GM12873 (cell line): ENCODE measurements around the gene YPEL2.

Source experiments
- TF ChIP-seq, protein P1 (sequence below): IDR thresholded peaks from 2 replicates; pipeline ENCODE4 v1.5.1; 2012; ENCODE audit warnings: low read depth, mild to moderate bottlenecking, moderate library complexity, low read length, control low read depth; ENCODE audit not compliant: insufficient read depth; ENCODE audit errors: missing control alignments

Gene YPEL2

DNA sequence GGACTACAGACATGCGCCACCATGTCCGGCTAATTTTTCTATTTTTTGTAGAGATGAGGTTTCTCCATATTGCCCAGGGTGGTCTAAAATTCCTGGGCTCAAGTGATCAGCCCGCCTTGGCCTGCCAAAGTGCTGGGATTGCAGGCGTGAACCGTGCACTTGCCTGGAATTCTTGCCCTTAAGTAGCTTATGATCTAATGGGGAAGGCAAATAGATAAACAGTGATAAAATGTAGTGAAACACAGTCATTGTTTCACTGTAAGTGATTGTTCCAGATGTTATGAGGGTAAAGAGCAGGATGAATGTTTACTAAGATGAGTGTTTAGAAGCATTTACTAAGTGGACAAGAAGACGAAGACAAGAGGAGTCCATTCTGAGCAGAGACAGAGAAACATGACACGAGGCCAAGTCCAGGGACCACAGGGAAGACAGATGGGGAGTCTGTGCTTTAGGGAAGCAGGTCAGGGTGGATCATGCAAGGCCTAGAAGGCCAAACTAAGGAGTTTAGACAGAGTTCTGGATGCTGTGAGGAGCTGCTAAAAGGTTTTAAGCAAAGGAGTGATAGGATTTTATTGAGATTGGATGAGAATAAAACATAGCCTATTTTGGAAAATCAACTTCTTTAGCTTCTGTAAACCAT, 36.9 kb downstream of the YPEL2 start:
- TF ChIP-seq, protein P1, sequence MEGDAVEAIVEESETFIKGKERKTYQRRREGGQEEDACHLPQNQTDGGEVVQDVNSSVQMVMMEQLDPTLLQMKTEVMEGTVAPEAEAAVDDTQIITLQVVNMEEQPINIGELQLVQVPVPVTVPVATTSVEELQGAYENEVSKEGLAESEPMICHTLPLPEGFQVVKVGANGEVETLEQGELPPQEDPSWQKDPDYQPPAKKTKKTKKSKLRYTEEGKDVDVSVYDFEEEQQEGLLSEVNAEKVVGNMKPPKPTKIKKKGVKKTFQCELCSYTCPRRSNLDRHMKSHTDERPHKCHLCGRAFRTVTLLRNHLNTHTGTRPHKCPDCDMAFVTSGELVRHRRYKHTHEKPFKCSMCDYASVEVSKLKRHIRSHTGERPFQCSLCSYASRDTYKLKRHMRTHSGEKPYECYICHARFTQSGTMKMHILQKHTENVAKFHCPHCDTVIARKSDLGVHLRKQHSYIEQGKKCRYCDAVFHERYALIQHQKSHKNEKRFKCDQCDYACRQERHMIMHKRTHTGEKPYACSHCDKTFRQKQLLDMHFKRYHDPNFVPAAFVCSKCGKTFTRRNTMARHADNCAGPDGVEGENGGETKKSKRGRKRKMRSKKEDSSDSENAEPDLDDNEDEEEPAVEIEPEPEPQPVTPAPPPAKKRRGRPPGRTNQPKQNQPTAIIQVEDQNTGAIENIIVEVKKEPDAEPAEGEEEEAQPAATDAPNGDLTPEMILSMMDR: no peak

DNA sequence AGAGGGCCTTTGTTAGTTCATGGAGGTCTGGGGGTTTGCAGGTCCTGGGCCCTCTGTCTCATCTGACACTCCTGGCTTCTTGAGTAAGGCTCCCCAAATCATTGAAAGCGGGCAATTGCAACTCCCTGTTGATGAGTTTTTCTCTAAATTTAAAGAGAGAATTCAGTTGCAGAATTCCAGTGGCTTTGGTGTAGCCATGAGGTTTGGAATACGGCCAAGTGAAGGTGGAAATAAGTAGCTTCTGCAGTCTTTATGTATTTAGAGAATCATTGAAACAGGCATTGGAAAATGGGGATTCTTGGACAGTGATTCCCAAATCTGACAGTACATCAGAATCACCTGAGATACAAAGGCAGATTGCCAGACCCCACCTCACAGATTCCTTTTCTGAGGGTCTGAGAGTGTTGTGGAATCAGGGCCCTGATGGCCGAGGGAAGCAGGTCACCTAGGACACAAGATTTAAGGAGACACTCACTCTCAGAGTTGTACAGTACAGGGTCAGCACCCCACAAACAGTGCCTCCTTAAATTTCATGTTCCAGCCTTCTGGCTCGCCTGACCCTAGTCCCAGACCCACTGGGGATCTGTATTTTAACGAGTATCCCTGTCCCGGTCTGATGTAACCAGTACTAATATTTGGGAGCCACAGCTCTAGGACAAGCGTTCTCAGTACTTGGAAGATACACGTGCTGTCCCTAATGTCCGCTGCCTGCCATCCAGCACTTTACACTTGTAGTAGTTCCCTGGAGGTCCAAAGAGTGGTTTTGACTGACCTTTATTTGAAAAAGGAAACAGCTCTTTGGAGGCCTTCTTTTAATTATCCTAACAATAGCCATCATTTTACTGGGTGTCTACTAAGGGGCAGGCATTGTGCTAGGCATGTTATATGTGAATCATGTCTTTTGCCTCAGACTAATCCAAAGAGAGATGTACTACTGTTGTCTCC, 37.8 kb downstream of the YPEL2 start:
- TF ChIP-seq, protein P1: no peak

DNA sequence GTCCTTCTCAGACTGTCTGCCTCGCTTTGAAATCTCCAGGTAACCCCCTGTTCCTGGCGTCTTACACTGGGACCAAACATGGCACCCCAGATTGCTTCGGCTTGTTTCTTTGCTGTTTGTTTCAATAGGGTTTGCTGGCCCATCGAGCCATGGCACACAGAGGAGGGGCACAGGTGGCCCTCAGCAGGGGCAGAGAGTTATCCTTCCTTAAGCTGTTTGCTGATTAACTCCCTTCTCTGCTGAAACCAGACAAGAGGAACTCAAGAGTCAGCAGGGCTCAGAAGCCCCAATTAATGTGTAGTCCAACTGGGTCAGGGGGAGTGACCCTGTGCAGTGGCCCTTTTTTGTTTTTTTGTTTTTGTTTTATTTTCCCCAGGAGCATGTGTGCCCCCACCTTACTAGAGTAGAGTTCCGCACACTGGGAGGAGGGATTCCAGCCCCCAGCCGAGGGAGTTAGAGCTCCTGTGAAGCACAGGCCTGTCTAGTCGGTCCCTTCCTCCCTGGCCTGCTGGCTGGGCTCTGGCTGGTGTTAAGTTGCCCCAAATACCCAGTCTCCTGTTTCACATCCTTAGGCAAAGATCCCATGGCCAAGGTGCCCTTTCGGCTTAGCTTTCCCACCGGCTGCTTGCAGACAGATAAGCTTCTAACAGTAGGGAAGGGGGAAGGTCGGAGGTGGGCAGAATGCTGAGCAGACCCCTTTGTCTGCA, 39.3 kb downstream of the YPEL2 start:
- TF ChIP-seq, protein P1: no peak

DNA sequence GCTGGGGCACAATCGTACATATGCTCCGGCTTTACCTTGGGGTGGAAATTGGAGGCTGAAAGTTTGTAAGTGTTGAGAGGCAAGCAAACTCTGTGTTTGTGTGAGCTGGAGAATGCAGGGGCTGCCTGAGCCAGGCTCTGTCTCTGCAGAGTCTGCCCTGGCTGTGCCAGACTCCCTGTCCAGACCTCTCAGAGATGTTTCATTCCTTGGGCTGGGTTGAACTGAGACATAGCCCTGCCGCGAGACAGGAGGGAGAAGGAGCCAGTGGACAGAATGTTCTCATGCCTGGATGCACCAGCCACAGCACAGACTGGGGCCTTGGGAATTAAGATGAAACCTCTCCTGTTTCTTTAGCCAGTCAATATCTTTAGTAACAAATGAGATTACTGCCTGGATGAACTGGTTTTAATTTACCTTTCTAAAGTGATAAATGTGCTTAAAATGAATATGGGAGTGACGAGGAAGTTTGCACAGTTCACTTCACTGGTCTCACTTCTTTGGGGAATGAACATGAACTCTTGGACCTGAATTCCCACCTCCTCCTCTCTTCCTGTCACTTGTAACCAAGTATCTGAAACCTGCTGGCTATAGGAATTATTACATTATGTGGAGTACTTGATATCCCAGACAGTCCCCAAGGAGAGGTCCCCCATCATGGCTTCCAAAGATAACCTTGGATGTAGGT, 40.1 kb downstream of the YPEL2 start:
- TF ChIP-seq, protein P1: no peak

DNA sequence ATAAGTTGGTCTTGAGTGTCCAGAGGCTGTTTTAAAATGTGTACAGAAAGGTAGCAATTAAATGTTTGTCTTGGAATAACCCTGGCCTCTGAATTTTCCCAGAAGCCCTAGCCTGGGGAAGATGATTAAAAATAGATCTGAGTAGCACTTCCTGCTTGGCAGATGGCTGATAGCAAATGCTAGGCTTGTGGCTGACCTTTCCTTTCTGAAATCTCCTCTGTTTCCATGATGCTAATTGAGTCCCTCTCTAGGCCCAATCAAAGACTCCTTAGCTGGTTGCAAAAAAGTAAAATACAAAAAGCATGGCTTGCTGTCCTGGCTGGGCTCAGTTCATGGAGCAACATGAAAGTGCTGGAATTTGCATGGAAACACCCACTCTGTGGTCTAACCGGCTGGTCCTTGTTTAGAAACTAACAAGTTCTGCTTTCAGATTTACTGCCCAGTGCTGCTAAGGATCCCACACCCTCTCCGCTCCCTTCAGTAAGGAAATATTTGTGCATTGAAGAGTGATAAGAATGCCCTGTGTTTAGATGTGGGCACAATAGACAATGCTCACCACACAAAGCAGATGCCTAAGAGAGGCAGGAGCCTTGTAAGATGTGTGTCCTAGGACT, 40.8 kb downstream of the YPEL2 start:
- TF ChIP-seq, protein P1: no peak

DNA sequence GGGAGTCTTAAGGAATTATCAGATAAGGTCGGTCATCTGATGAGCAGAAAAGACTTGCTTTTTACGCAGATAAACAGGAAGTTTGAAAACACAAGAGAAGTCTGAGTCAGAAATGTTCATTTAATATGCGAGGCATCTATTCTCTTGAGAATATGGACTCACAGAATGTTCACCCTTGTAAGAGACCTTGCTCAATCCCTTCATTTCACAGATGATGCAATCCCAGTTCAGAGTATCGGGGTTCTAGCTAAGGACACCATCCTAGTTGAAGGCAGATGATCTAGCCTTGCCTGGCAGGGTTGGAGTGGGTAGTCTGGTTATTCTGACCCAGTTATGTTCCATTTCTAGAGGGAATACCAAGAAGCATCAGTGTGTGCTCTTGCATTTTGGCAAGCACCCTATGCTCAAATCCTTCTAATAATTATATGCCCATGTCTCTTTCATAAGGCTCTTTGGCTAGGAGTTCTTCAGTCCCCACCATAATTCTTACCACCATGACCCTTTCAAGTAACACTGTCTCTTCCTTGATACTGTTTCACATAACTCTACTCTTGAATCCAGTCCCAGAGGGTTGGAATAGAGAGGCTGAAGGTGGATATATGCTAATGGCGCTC, 42.5 kb downstream of the YPEL2 start:
- TF ChIP-seq, protein P1: no peak
